Measurements from ENCODE around the gene TNXB.
"Not testable (repeated sequence)": the region's sequence is repeated elsewhere in the genome, so short reads cannot be mapped to it uniquely, and the experiment has no call there.

The TNXB gene

DNA sequence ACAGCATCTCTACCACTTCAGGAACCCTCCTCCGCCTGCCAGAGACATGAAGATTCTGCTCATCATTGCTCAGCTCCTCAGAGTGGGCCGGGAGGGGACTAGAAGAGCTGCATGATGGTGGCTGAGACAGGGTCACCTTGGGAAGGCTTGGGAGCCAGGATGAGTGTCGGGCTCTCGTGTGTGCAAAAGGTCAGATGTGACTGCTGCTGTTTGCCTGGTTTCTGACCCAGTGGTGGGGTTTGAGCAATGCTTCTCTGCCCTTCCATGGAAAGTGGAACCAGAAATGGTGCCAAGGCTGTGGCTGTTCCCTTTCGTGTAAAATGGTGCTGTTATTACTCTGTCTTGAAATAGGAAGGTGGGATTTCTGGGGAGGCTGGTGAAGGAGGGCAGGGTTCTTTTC lies 95.4 kb downstream of the TNXB start:
- not testable (repeated sequence) for H3K4me1 ChIP-seq (ENCODE audit: control insufficient read depth in 1 of 2, insufficient read depth in 2 of 2, low read length in 2 of 2); H3K27ac ChIP-seq (ENCODE audit: low read length); H3K4me3 ChIP-seq (ENCODE audit: low read depth in 1 of 2, low read length in 2 of 2); H3K36me3 ChIP-seq (ENCODE audit: control insufficient read depth in 1 of 2, insufficient read depth in 2 of 2, low read length in 2 of 2); H3K27me3 ChIP-seq (ENCODE audit: low read depth, low read length); H3K9me3 ChIP-seq (ENCODE audit: control insufficient read depth in 1 of 2, low read length in 2 of 2)

DNA sequence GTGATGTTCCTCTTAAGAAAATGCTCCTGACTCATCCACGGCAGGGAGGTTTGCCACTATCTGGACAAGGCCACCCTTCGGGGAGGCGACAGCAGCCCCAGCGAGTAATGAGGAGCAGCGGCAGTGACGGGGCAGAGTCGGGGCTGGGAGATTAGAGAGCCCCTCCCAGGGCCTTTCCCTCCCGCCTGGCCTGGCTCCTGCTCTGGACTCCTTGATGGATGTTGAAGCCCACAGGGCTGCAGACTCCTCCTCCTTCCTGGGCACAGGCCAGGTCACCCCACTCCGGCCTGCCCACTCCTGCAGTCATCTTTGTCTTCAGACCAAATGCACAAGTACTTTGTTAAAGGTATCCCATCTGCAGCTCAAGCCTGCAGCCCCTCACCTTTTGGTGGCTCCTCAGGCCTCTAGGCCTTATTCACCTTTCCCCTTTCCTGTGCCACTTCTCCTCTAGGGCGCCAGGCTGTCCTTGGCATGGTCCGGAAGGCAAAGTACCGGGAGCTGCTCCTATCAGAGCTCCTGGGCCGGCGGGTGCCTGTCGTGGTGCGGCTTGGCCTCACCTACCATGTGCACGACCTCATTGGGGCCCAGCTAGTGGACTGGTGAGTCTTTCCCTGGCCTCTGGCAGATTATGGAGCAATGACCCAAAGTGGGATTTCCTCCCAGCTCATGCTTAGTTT lies 96.1 kb downstream of the TNXB start:
- not testable (repeated sequence) for H3K27ac ChIP-seq (ENCODE audit: low read length); H3K27me3 ChIP-seq (ENCODE audit: low read depth, low read length); H3K36me3 ChIP-seq (ENCODE audit: control insufficient read depth in 1 of 2, insufficient read depth in 2 of 2, low read length in 2 of 2); H3K9me3 ChIP-seq (ENCODE audit: control insufficient read depth in 1 of 2, low read length in 2 of 2); H3K4me1 ChIP-seq (ENCODE audit: control insufficient read depth in 1 of 2, insufficient read depth in 2 of 2, low read length in 2 of 2); H3K4me3 ChIP-seq (ENCODE audit: low read depth in 1 of 2, low read length in 2 of 2)

- not testable (repeated sequence) for H3K27me3 ChIP-seq (ENCODE audit: low read depth, low read length); H3K9me3 ChIP-seq (ENCODE audit: control insufficient read depth in 1 of 2, low read length in 2 of 2); H3K4me1 ChIP-seq (ENCODE audit: control insufficient read depth in 1 of 2, insufficient read depth in 2 of 2, low read length in 2 of 2); H3K27ac ChIP-seq (ENCODE audit: low read length); H3K4me3 ChIP-seq (ENCODE audit: low read depth in 1 of 2, low read length in 2 of 2); H3K36me3 ChIP-seq (ENCODE audit: control insufficient read depth in 1 of 2, insufficient read depth in 2 of 2, low read length in 2 of 2)
These were observed 98.1 kb downstream of the TNXB start for GRCh38 chr6:32010856-32011530.

GRCh38 chr6:32009537-32009936 lies 99.6 kb downstream of the TNXB start:
- H3K36me3 ChIP-seq (ENCODE audit: control insufficient read depth in 1 of 2, insufficient read depth in 2 of 2, low read length in 2 of 2); H3K4me1 ChIP-seq (ENCODE audit: control insufficient read depth in 1 of 2, insufficient read depth in 2 of 2, low read length in 2 of 2); H3K4me3 ChIP-seq (ENCODE audit: low read depth in 1 of 2, low read length in 2 of 2); H3K9me3 ChIP-seq (ENCODE audit: control insufficient read depth in 1 of 2, low read length in 2 of 2); H3K27me3 ChIP-seq (ENCODE audit: low read depth, low read length); H3K27ac ChIP-seq (ENCODE audit: low read length): not testable (repeated sequence)

GRCh38 chr6:32008616-32009015 lies 100.5 kb downstream of the TNXB start:
- H3K4me1 ChIP-seq (ENCODE audit: control insufficient read depth in 1 of 2, insufficient read depth in 2 of 2, low read length in 2 of 2); H3K9me3 ChIP-seq (ENCODE audit: control insufficient read depth in 1 of 2, low read length in 2 of 2); H3K36me3 ChIP-seq (ENCODE audit: control insufficient read depth in 1 of 2, insufficient read depth in 2 of 2, low read length in 2 of 2); H3K27me3 ChIP-seq (ENCODE audit: low read depth, low read length); H3K4me3 ChIP-seq (ENCODE audit: low read depth in 1 of 2, low read length in 2 of 2); H3K27ac ChIP-seq (ENCODE audit: low read length): not testable (repeated sequence)

DNA sequence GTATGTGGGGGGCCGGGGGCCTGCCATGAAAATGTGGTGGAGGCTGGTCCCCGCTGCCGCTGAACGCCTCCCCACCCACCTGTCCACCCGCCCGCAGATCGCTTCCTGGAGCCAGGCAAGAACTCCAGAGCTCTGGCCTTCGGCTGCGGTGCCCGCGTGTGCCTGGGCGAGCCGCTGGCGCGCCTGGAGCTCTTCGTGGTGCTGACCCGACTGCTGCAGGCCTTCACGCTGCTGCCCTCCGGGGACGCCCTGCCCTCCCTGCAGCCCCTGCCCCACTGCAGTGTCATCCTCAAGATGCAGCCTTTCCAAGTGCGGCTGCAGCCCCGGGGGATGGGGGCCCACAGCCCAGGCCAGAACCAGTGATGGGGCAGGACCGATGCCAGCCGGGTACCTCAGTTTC lies 101.1 kb downstream of the TNXB start:
- H3K9me3 ChIP-seq (ENCODE audit: control insufficient read depth in 1 of 2, low read length in 2 of 2); H3K27ac ChIP-seq (ENCODE audit: low read length); H3K4me3 ChIP-seq (ENCODE audit: low read depth in 1 of 2, low read length in 2 of 2); H3K4me1 ChIP-seq (ENCODE audit: control insufficient read depth in 1 of 2, insufficient read depth in 2 of 2, low read length in 2 of 2); H3K27me3 ChIP-seq (ENCODE audit: low read depth, low read length); H3K36me3 ChIP-seq (ENCODE audit: control insufficient read depth in 1 of 2, insufficient read depth in 2 of 2, low read length in 2 of 2): not testable (repeated sequence)

DNA sequence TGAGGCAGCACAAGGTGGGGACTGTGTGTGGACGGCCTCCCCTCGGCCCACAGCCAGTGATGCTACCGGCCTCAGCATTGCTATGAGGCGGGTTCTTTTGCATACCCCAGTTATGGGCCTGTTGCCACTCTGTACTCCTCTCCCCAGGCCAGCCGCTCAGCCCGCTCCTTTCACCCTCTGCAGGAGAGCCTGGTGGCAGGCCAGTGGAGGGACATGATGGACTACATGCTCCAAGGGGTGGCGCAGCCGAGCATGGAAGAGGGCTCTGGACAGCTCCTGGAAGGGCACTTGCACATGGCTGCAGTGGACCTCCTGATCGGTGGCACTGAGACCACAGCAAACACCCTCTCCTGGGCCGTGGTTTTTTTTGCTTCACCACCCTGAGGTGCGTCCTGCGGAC lies 102.1 kb downstream of the TNXB start:
- H3K27me3 ChIP-seq (ENCODE audit: low read depth, low read length); H3K9me3 ChIP-seq (ENCODE audit: control insufficient read depth in 1 of 2, low read length in 2 of 2); H3K4me1 ChIP-seq (ENCODE audit: control insufficient read depth in 1 of 2, insufficient read depth in 2 of 2, low read length in 2 of 2); H3K27ac ChIP-seq (ENCODE audit: low read length); H3K4me3 ChIP-seq (ENCODE audit: low read depth in 1 of 2, low read length in 2 of 2); H3K36me3 ChIP-seq (ENCODE audit: control insufficient read depth in 1 of 2, insufficient read depth in 2 of 2, low read length in 2 of 2): not testable (repeated sequence)

DNA sequence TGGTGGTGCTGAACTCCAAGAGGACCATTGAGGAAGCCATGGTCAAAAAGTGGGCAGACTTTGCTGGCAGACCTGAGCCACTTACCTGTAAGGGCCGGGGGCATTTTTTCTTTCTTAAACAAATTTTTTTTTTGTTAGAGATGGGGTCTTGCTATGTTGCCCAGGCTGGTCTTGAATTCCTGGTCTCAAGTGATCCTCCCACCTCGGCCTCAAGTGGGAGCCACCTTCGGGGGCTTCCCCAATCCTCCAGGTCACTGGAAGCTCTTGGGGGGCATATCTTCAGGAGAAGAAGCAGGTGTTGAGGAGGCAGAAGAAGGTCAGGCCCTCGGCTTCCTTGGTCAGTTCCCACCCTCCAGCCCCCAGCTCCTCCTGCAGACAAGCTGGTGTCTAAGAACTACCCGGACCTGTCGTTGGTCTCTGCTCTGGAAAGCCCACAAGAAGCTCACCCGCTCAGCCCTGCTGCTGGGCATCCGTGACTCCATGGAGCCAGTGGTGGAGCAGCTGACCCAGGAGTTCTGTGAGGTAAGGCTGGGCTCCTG lies 103.1 kb downstream of the TNXB start:
- not testable (repeated sequence) for H3K4me1 ChIP-seq (ENCODE audit: control insufficient read depth in 1 of 2, insufficient read depth in 2 of 2, low read length in 2 of 2); H3K27me3 ChIP-seq (ENCODE audit: low read depth, low read length); H3K4me3 ChIP-seq (ENCODE audit: low read depth in 1 of 2, low read length in 2 of 2); H3K9me3 ChIP-seq (ENCODE audit: control insufficient read depth in 1 of 2, low read length in 2 of 2); H3K36me3 ChIP-seq (ENCODE audit: control insufficient read depth in 1 of 2, insufficient read depth in 2 of 2, low read length in 2 of 2); H3K27ac ChIP-seq (ENCODE audit: low read length)

DNA sequence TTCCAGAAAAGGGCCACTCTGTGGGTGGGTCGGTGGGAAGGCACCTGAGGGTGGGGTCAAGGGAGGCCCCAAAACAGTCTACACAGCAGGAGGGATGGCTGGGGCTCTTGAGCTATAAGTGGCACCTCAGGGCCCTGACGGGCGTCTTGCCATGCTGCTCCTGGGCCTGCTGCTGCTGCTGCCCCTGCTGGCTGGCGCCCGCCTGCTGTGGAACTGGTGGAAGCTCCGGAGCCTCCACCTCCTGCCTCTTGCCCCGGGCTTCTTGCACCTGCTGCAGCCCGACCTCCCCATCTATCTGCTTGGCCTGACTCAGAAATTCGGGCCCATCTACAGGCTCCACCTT lies 103.6 kb downstream of the TNXB start:
- not testable (repeated sequence) for H3K36me3 ChIP-seq (ENCODE audit: control insufficient read depth in 1 of 2, insufficient read depth in 2 of 2, low read length in 2 of 2); H3K27ac ChIP-seq (ENCODE audit: low read length); H3K4me1 ChIP-seq (ENCODE audit: control insufficient read depth in 1 of 2, insufficient read depth in 2 of 2, low read length in 2 of 2); H3K9me3 ChIP-seq (ENCODE audit: control insufficient read depth in 1 of 2, low read length in 2 of 2); H3K4me3 ChIP-seq (ENCODE audit: low read depth in 1 of 2, low read length in 2 of 2); H3K27me3 ChIP-seq (ENCODE audit: low read depth, low read length)

GRCh38 chr6:32004864-32005537 lies 104.1 kb downstream of the TNXB start:
- H3K27ac ChIP-seq (ENCODE audit: low read length); H3K4me1 ChIP-seq (ENCODE audit: control insufficient read depth in 1 of 2, insufficient read depth in 2 of 2, low read length in 2 of 2); H3K9me3 ChIP-seq (ENCODE audit: control insufficient read depth in 1 of 2, low read length in 2 of 2); H3K4me3 ChIP-seq (ENCODE audit: low read depth in 1 of 2, low read length in 2 of 2); H3K36me3 ChIP-seq (ENCODE audit: control insufficient read depth in 1 of 2, insufficient read depth in 2 of 2, low read length in 2 of 2); H3K27me3 ChIP-seq (ENCODE audit: low read depth, low read length): not testable (repeated sequence)

GRCh38 chr6:32004393-32004792 lies 104.7 kb downstream of the TNXB start:
- not testable (repeated sequence) for H3K4me1 ChIP-seq (ENCODE audit: control insufficient read depth in 1 of 2, insufficient read depth in 2 of 2, low read length in 2 of 2); H3K27me3 ChIP-seq (ENCODE audit: low read depth, low read length); H3K36me3 ChIP-seq (ENCODE audit: control insufficient read depth in 1 of 2, insufficient read depth in 2 of 2, low read length in 2 of 2); H3K4me3 ChIP-seq (ENCODE audit: low read depth in 1 of 2, low read length in 2 of 2); H3K9me3 ChIP-seq (ENCODE audit: control insufficient read depth in 1 of 2, low read length in 2 of 2); H3K27ac ChIP-seq (ENCODE audit: low read length)

DNA sequence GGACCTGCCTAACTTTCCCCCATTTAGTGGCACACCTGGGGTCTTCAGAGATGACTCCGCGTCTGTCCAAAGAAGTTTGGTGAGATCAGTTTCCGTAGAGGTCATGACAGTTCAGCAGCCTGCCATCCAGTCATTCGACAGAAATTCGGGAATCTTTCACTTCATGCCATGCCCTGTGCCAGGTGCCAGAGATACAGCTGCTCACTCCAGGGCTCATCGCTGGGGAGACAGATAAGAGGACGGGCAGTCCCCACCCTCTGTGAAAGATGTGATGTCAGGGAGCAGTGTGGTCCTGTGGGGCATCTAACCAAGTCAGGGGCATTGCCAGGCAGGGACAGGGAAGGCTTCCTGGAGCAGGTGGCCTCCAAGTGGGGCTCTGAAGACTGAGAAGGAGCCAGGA lies 105.8 kb downstream of the TNXB start:
- H3K36me3 ChIP-seq (ENCODE audit: control insufficient read depth in 1 of 2, insufficient read depth in 2 of 2, low read length in 2 of 2); H3K27ac ChIP-seq (ENCODE audit: low read length); H3K4me3 ChIP-seq (ENCODE audit: low read depth in 1 of 2, low read length in 2 of 2); H3K27me3 ChIP-seq (ENCODE audit: low read depth, low read length); H3K4me1 ChIP-seq (ENCODE audit: control insufficient read depth in 1 of 2, insufficient read depth in 2 of 2, low read length in 2 of 2); H3K9me3 ChIP-seq (ENCODE audit: control insufficient read depth in 1 of 2, low read length in 2 of 2): not testable (repeated sequence)
